Measurements from ENCODE around the gene FURIN. TPM values are rescaled to one million over a fixed set of nuclear protein-coding genes. Genes with fewer than 3 reads are reported as not detected.

The FURIN gene
- polyA plus RNA-seq, 2 of the 4 experiments (the other 2 are of a cell fraction), result 16.8 to 33.3 TPM

DNA sequence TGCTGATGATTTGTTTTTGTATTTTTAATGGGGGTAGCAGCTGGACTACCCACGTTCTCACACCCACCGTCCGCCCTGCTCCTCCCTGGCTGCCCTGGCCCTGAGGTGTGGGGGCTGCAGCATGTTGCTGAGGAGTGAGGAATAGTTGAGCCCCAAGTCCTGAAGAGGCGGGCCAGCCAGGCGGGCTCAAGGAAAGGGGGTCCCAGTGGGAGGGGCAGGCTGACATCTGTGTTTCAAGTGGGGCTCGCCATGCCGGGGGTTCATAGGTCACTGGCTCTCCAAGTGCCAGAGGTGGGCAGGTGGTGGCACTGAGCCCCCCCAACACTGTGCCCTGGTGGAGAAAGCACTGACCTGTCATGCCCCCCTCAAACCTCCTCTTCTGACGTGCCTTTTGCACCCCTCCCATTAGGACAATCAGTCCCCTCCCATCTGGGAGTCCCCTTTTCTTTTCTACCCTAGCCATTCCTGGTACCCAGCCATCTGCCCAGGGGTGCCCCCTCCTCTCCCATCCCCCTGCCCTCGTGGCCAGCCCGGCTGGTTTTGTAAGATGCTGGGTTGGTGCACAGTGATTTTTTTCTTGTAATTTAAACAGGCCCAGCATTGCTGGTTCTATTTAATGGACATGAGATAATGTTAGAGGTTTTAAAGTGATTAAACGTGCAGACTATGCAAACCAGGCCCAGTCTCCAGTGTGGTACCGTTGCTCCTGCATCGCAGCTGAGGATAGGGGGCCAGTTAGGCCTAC is 14.6 kb downstream of the FURIN start:
- FAIRE-seq, result no peak
- H3K27ac ChIP-seq, result 0 out of 6 replicates have a peak overlapping the region, but pooled peaks of 1 of the 2 experiments have one; percentile 15
- H3K4me1 ChIP-seq, result no peaks in the 10 kb centered on the region
- no peak for DNase-seq (ENCODE audit: low read depth in 1 of 2, low spot score in 1 of 2)
- H3K4me3 ChIP-seq, result no peak overlapping the region
- ATAC-seq, result no peak
- 88% methylated on average over 13 of the region's 13 CpGs for WGBS (ENCODE audit: missing lambda C conversion rate)
- H3K4me2 ChIP-seq, result no peak overlapping the region
- ChIA-PET CTCF (interaction anchor here (0.6 to 10.9 kb wide), 10 partner anchors 12 to 976 kb away, joined by 3 to 265 read pairs (median 17); partner anchors contain the start of genes HDDC3 and UNC45A), POLR2A (no interaction called here)
- no peaks in the 10 kb centered on the region for H3K9me3 ChIP-seq
- TF ChIP-seq ZSCAN20 (CRISPR knock-in tag; IDR thresholded peaks at IDR 0.05) (no peak), FOXS1 (CRISPR knock-in tag; IDR thresholded peaks at IDR 0.05) (no peak), CHD2 (IDR thresholded peaks at IDR 0.05; ENCODE audit: low read length, partially characterized antibody) (no peak), NFE2L2 (conservative IDR thresholded peaks at IDR 0.05; ENCODE audit: low read length) (no peak), FOSL2 (IDR thresholded peaks at IDR 0.05) (no peak), FOSL2 (CRISPR knock-in tag; IDR thresholded peaks at IDR 0.05) (no peak), HOXA7 (CRISPR knock-in tag; IDR thresholded peaks at IDR 0.05) (no peak), EHMT2 (IDR thresholded peaks at IDR 0.05; ENCODE audit: low read depth) (no peak), EP300 (IDR thresholded peaks at IDR 0.05) (no peak), POLR2A (IDR thresholded peaks at IDR 0.05; ENCODE audit: low read length) (no peak), RFX5 (IDR thresholded peaks at IDR 0.05) (no peak), PHF8 (IDR thresholded peaks at IDR 0.05; ENCODE audit: borderline replicate concordance, low read depth) (no peak), MAZ (IDR thresholded peaks at IDR 0.05; ENCODE audit: borderline replicate concordance, low read depth, low read length) (no peak), KDM1A (IDR thresholded peaks at IDR 0.05; ENCODE audit: low read depth) (no peak), ZNF302 (CRISPR knock-in tag; IDR thresholded peaks at IDR 0.05) (no peak), SREBF2 (IDR thresholded peaks at IDR 0.05) (no peak), NPAS2 (CRISPR knock-in tag; IDR thresholded peaks at IDR 0.05; ENCODE audit: borderline replicate concordance) (no peak)

DNA sequence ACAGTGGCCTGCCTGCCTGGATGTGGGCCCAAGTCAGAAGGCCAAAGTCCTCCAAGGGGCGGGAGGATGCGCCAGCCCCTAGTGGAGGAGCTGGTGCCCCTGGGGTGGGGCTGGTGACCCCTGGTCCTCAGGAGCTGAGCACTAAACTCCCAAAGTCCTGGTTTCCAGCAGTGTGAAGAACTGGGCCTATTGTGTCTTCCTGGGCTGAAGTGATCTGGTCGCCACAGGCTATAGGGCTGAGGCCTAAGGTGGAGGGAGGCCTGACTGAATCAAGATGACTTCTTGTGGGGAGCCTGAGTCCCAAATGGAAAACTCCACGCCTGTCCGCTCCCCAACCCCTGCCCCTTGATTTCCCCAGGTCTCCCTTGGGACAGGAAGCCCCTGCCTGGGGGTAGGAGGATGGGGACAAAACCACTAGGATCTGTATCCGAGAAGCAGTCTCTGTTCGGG is 15.2 kb downstream of the FURIN start:
- DNase-seq (ENCODE audit: low read depth in 1 of 2, low spot score in 1 of 2) (no peak), FAIRE-seq (no peak), ATAC-seq (no peak; a peak in 1 of 6 replicates)
- ChIA-PET CTCF (interaction anchor here (1.2 to 10.9 kb wide), 7 partner anchors 11 to 243 kb away, joined by 5 to 265 read pairs (median 58); partner anchors contain the start of genes BLM, HDDC3 and UNC45A), POLR2A (no interaction called here)
- Histone ChIP-seq H3K9me3 (no peaks in the 10 kb centered on the region), H3K4me1 (no peaks in the 10 kb centered on the region), H3K4me2 (no peak overlapping the region), H3K4me3 (no peak overlapping the region), H3K27ac (peak overlapping the region in 1 of 2 experiments; percentile 15; a peak in 1 of 6 replicates)
- WGBS (ENCODE audit: missing lambda C conversion rate), result 80% methylated on average over 7 of the region's 7 CpGs
- no peak for TF ChIP-seq NR3C1 (IDR thresholded peaks at IDR 0.05)
- TF ChIP-seq, protein P1, sequence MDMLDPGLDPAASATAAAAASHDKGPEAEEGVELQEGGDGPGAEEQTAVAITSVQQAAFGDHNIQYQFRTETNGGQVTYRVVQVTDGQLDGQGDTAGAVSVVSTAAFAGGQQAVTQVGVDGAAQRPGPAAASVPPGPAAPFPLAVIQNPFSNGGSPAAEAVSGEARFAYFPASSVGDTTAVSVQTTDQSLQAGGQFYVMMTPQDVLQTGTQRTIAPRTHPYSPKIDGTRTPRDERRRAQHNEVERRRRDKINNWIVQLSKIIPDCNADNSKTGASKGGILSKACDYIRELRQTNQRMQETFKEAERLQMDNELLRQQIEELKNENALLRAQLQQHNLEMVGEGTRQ (IDR thresholded peaks at IDR 0.05), result no peak
- TF ChIP-seq, protein P2, sequence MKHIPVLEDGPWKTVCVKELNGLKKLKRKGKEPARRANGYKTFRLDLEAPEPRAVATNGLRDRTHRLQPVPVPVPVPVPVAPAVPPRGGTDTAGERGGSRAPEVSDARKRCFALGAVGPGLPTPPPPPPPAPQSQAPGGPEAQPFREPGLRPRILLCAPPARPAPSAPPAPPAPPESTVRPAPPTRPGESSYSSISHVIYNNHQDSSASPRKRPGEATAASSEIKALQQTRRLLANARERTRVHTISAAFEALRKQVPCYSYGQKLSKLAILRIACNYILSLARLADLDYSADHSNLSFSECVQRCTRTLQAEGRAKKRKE (CRISPR knock-in tag; IDR thresholded peaks at IDR 0.05; ENCODE audit: low read depth), result no peak
- TF ChIP-seq POLR2AphosphoS2 (conservative IDR thresholded peaks at IDR 0.05; ENCODE audit: low read length), result no peak
- TF ChIP-seq MYC (IDR thresholded peaks at IDR 0.05; ENCODE audit: borderline replicate concordance, low read length), result no peak
- no peak for TF ChIP-seq FOSL2 (IDR thresholded peaks at IDR 0.05)
- no peak for TF ChIP-seq FOSL2 (CRISPR knock-in tag; IDR thresholded peaks at IDR 0.05)
- no peak for TF ChIP-seq JUNB (IDR thresholded peaks at IDR 0.05)
- no peak for TF ChIP-seq SMC3 (IDR thresholded peaks at IDR 0.05)
- TF ChIP-seq TP53 (CRISPR knock-in tag; IDR thresholded peaks at IDR 0.05), result no peak
- no peak for TF ChIP-seq RFX5 (IDR thresholded peaks at IDR 0.05)
- TF ChIP-seq, protein P3, sequence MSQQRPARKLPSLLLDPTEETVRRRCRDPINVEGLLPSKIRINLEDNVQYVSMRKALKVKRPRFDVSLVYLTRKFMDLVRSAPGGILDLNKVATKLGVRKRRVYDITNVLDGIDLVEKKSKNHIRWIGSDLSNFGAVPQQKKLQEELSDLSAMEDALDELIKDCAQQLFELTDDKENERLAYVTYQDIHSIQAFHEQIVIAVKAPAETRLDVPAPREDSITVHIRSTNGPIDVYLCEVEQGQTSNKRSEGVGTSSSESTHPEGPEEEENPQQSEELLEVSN (IDR thresholded peaks at IDR 0.05; ENCODE audit: borderline replicate concordance, low read depth), result no peak
- TF ChIP-seq, protein P4, sequence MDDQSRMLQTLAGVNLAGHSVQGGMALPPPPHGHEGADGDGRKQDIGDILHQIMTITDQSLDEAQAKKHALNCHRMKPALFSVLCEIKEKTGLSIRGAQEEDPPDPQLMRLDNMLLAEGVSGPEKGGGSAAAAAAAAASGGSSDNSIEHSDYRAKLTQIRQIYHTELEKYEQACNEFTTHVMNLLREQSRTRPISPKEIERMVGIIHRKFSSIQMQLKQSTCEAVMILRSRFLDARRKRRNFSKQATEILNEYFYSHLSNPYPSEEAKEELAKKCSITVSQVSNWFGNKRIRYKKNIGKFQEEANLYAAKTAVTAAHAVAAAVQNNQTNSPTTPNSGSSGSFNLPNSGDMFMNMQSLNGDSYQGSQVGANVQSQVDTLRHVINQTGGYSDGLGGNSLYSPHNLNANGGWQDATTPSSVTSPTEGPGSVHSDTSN (IDR thresholded peaks at IDR 0.05), result no peak
- TF ChIP-seq, protein P5, sequence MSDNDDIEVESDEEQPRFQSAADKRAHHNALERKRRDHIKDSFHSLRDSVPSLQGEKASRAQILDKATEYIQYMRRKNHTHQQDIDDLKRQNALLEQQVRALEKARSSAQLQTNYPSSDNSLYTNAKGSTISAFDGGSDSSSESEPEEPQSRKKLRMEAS (IDR thresholded peaks at IDR 0.05), result no peak
- TF ChIP-seq ZFP36 (IDR thresholded peaks at IDR 0.05; ENCODE audit: borderline replicate concordance, partially characterized antibody), result no peak
- no peak for TF ChIP-seq CHD4 (IDR thresholded peaks at IDR 0.05; ENCODE audit: borderline replicate concordance)
- no peak for TF ChIP-seq MAZ (IDR thresholded peaks at IDR 0.05; ENCODE audit: borderline replicate concordance, low read depth, low read length)
- no peak for TF ChIP-seq KDM1A (IDR thresholded peaks at IDR 0.05; ENCODE audit: low read depth)
- TF ChIP-seq CHD2 (IDR thresholded peaks at IDR 0.05; ENCODE audit: low read length, partially characterized antibody), result no peak
- no peak for TF ChIP-seq CBX8 (IDR thresholded peaks at IDR 0.05)
- no peak for TF ChIP-seq CBX2 (IDR thresholded peaks at IDR 0.05; ENCODE audit: borderline replicate concordance, low read depth)
